Skeletal muscle satellite cell (primary cell): ENCODE data around the gene CAPS2.

Source experiments
- H3K27me3 ChIP-seq: 2 replicates; pipeline ENCODE4 v1.7.0; 2013; ENCODE audit warnings: low read length; ENCODE audit not compliant: control insufficient read depth, insufficient read depth
- H3K36me3 ChIP-seq: 2 replicates; pipeline ENCODE4 v1.7.0; 2013; ENCODE audit warnings: mild to moderate bottlenecking, control low read depth, low read length; ENCODE audit not compliant: insufficient read depth
- H3K4me1 ChIP-seq: 2 replicates; pipeline ENCODE4 v1.7.0; 2013; ENCODE audit warnings: low read length; ENCODE audit not compliant: control insufficient read depth, insufficient read depth
- H3K4me2 ChIP-seq: 2 replicates; pipeline ENCODE4 v1.7.0; 2013; ENCODE audit warnings: mild to moderate bottlenecking, low read length
- H3K4me3 ChIP-seq: 2 replicates; pipeline ENCODE4 v1.7.0; 2013; ENCODE audit warnings: low read length
- H3K9ac ChIP-seq: 2 replicates; pipeline ENCODE4 v1.7.0; 2013; ENCODE audit warnings: mild to moderate bottlenecking, low read depth, low read length, moderate library complexity
- H3K9me3 ChIP-seq: replicated peaks from 2 replicates; pipeline ENCODE4 v1.7.0; 2013; ENCODE audit warnings: mild to moderate bottlenecking, control low read depth, low read length

The CAPS2 gene

GRCh38 chr12:75302781-75303180 lies 27.3 kb downstream of the CAPS2 start:
- no peaks in the 10 kb centered on the region for H3K27me3 ChIP-seq
- H3K4me3 ChIP-seq: no peak overlapping the region
- H3K4me1 ChIP-seq: no peaks in the 10 kb centered on the region
- H3K9me3 ChIP-seq: no peaks in the 10 kb centered on the region
- no peak overlapping the region for H3K9ac ChIP-seq
- no peak overlapping the region for H3K4me2 ChIP-seq
- H3K36me3 ChIP-seq: no peaks in the 10 kb centered on the region

- Histone ChIP-seq H3K9me3 (no peaks in the 10 kb centered on the region), H3K4me1 (no peaks in the 10 kb centered on the region), H3K4me3 (no peak overlapping the region), H3K36me3 (no peaks in the 10 kb centered on the region), H3K4me2 (no peak overlapping the region), H3K9ac (no peak overlapping the region), H3K27me3 (no peaks in the 10 kb centered on the region)
These were observed 27.9 kb downstream of the CAPS2 start for GRCh38 chr12:75302225-75302624.

- Histone ChIP-seq H3K27me3 (no peaks in the 10 kb centered on the region), H3K4me2 (no peak overlapping the region), H3K9ac (no peak overlapping the region), H3K36me3 (no peaks in the 10 kb centered on the region), H3K4me3 (no peak overlapping the region), H3K9me3 (no peaks in the 10 kb centered on the region), H3K4me1 (no peaks in the 10 kb centered on the region)
These were observed 35.3 kb downstream of the CAPS2 start for GRCh38 chr12:75294797-75295196.

DNA sequence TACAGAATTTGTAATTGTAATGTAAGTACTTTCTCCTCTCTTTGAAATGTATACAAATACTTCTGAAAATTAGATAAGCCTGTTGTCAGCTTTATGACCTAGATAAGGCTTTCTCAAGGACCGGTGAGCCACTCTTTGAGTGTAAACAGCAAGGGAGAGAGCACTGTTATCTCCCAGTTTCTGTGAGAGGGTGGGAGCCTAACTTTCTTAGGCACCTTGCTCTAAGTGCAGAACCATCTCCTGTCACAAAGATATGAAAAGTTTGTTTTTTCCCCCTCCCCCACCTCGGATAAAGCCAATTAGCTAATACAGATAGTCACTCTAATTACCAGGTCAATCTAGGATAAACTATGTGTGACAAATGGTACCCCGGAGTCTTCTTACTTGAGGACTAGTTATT lies 35.8 kb downstream of the CAPS2 start:
- H3K27me3 ChIP-seq: no peaks in the 10 kb centered on the region
- H3K36me3 ChIP-seq: no peaks in the 10 kb centered on the region
- no peak overlapping the region for H3K4me3 ChIP-seq
- H3K4me2 ChIP-seq: no peak overlapping the region
- H3K9ac ChIP-seq: no peak overlapping the region
- H3K4me1 ChIP-seq: no peaks in the 10 kb centered on the region
- no peaks in the 10 kb centered on the region for H3K9me3 ChIP-seq

DNA sequence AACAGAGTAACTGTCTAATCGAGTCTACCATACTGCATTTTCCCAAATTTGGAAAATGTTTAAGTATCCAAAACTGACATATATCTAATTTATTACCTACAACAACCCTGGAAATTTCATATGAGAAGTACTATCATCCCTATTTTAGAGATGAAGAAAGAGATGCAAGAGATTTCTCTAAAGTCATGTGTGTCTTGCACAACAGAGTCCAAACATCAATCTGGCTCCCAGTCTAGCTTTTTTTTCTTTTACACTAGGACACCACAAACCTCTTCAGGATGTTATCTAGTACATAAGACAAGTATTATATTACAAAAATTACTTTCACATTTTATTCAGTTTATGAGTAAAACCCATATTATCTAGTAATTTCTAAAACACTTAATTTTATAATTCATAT lies 39.1 kb downstream of the CAPS2 start:
- H3K27me3 ChIP-seq: no peaks in the 10 kb centered on the region
- H3K36me3 ChIP-seq: no peaks in the 10 kb centered on the region
- H3K9ac ChIP-seq: no peak overlapping the region

GRCh38 chr12:75289753-75290152 lies 40.4 kb downstream of the CAPS2 start:
- Histone ChIP-seq H3K27me3 (no peaks in the 10 kb centered on the region), H3K36me3 (no peaks in the 10 kb centered on the region), H3K4me1 (no peaks in the 10 kb centered on the region), H3K9ac (no peak overlapping the region), H3K9me3 (no peaks in the 10 kb centered on the region), H3K4me3 (no peak overlapping the region), H3K4me2 (no peak overlapping the region)

More for the DNA sequence above, 39.1 kb downstream of the CAPS2 start:
- Histone ChIP-seq H3K4me2 (no peak overlapping the region), H3K4me3 (no peak overlapping the region), H3K9me3 (no peaks in the 10 kb centered on the region), H3K4me1 (no peaks in the 10 kb centered on the region)

DNA sequence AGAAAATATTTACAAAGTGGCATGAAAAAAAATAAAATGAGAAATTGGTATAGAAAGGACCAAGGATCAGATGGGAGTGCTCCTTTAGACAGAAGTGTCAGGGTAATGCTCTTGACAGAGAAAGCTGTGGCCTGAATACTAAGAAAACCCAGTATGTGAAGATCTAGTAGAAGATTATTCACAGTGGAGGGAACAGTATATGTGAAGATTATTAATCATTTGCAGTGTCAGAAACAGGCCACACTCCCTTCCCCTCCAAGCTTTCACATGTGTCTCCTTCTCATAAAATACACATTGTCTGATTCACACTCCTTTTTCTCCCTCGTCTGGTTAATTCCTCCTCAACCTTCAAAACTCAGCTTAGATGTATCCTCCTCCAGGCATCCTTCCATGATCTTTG lies 41.3 kb downstream of the CAPS2 start:
- H3K4me3 ChIP-seq: no peak overlapping the region
- no peaks in the 10 kb centered on the region for H3K27me3 ChIP-seq
- no peaks in the 10 kb centered on the region for H3K36me3 ChIP-seq
- H3K9ac ChIP-seq: no peak overlapping the region
- no peaks in the 10 kb centered on the region for H3K9me3 ChIP-seq
- H3K4me2 ChIP-seq: no peak overlapping the region
- H3K4me1 ChIP-seq: no peaks in the 10 kb centered on the region

- Histone ChIP-seq H3K36me3 (no peaks in the 10 kb centered on the region), H3K4me2 (no peak overlapping the region), H3K9ac (no peak overlapping the region), H3K9me3 (no peaks in the 10 kb centered on the region), H3K27me3 (no peaks in the 10 kb centered on the region), H3K4me1 (no peaks in the 10 kb centered on the region), H3K4me3 (no peak overlapping the region)
These were observed 54.4 kb downstream of the CAPS2 start for GRCh38 chr12:75275702-75276101.

DNA sequence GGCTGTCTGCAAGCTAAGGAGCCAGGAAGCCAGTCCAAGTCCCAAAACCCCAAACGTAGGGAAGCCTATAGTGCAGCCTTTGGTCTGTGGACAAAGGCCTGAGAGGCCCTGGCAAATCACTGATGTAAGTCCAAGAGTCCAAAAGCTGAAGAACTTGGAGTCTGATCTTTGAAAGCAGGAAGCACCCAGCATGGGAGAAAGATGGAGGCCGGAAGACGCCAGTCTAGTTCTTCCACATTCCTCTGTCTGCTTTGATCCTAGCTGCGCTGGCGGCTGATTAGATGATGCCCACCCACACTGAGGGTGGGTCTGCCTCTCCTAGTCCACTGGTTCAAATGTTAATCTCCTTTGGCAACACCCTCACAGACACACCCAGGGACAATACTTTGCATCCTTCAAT lies 58.5 kb downstream of the CAPS2 start:
- Histone ChIP-seq H3K27me3 (no peaks in the 10 kb centered on the region), H3K9me3 (no peaks in the 10 kb centered on the region), H3K9ac (no peak overlapping the region), H3K4me2 (no peak overlapping the region), H3K4me3 (no peak overlapping the region), H3K4me1 (no peaks in the 10 kb centered on the region), H3K36me3 (no peaks in the 10 kb centered on the region)

DNA sequence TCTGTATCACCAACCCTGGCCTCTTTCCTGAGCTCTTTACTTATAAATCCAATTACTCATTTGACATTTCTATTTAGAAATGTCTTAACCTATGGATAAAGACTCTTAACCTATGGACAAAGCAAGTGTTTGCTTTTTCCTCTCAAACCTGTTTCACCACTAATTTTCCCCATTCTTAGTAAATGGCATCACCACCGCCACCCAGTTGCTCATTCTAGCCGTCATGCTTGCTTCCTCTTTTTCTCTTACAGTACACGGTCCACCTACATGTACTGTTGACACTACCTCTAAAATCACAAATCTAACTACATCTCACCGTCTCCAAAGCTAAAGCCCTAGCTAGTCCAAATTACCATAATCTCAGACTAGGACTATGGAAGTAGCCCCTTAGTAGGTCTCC lies 60.0 kb downstream of the CAPS2 start:
- H3K9me3 ChIP-seq: no peaks in the 10 kb centered on the region
- H3K4me1 ChIP-seq: no peaks in the 10 kb centered on the region
- H3K4me2 ChIP-seq: no peak overlapping the region
- H3K4me3 ChIP-seq: no peak overlapping the region
- no peaks in the 10 kb centered on the region for H3K36me3 ChIP-seq
- no peaks in the 10 kb centered on the region for H3K27me3 ChIP-seq
- H3K9ac ChIP-seq: no peak overlapping the region

DNA sequence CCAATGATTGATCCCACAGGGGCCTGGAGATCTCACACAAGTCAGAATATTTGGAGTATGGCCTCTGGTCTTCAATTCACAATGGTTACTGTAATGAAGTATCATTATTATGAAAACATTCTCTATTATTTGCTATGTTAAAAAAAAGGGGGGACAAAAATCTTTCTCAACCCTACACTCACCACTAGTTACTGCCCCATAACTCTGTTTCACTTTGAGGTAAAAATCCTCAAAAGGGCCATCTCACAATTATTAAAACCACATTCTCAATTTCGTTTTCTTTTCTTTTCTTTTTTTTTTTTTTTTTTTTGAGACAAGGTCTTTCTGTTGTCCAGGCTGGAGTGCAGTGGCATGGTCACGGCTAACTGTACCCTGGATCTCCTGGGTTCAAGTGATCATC lies 60.9 kb downstream of the CAPS2 start:
- H3K27me3 ChIP-seq: no peaks in the 10 kb centered on the region
- H3K4me2 ChIP-seq: no peak overlapping the region
- H3K4me1 ChIP-seq: no peaks in the 10 kb centered on the region
- no peaks in the 10 kb centered on the region for H3K36me3 ChIP-seq
- H3K9me3 ChIP-seq: no peaks in the 10 kb centered on the region
- no peak overlapping the region for H3K9ac ChIP-seq
- no peak overlapping the region for H3K4me3 ChIP-seq

DNA sequence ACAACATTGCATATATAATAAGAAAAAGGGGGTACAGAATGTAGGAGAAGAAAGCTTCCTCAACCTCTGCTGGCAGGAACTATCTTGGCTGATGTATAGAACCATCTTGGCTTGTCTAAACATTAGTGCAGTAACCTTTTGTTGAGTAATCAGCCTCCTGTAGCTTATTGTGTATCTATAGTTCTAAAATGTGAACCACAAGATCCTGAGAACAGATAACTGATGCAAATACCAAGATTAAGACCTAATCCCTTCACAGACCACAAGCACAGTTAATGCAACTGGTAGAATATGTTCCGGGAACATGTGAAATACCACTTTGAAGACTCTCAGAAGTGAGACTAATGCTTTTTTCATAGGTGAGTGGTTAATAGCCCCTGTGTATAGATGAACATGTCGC lies 69.8 kb downstream of the CAPS2 start:
- no peaks in the 10 kb centered on the region for H3K4me1 ChIP-seq
- H3K4me2 ChIP-seq: no peak overlapping the region
- no peak overlapping the region for H3K9ac ChIP-seq
- no peak overlapping the region for H3K4me3 ChIP-seq
- H3K36me3 ChIP-seq: no peaks in the 10 kb centered on the region
- no peaks in the 10 kb centered on the region for H3K9me3 ChIP-seq
- H3K27me3 ChIP-seq: no peaks in the 10 kb centered on the region
